ENCODE data around the gene PSKH1.
"Not testable (repeated sequence)": the region's sequence is repeated elsewhere in the genome, so short reads cannot be mapped to it uniquely, and the experiment has no call there.

GRCh38 chr16:67915496-67915769, 22.4 kb downstream of the PSKH1 start:
- TF ChIP-seq POLR2A, POLR2AphosphoS5 (IDR thresholded peaks at IDR 0.05): not testable (repeated sequence)

All from suprapubic skin (tissue), 4 donors.